Suprapubic skin (tissue), 4 donors: Measurements from ENCODE around the gene LAMTOR4. TPM values are rescaled to one million over a fixed set of nuclear protein-coding genes. Genes with fewer than 3 reads are reported as not detected.

Experiments used
- DNase-seq, 2 donors: peaks; one replicate each; pipeline ENCODE4 v3.0.0-alpha.2; 2019; ENCODE audit warnings: low spot score in 2 of 2
- H3K27ac ChIP-seq: fragments of 200-600 bp; sonication (generic); one replicate; pipeline ENCODE4 v1.5.1; 2019
- H3K27me3 ChIP-seq: fragments of 200-600 bp; sonication (generic); one replicate; pipeline ENCODE4 v1.5.1; 2019
- H3K36me3 ChIP-seq: fragments of 200-600 bp; sonication (generic); one replicate; pipeline ENCODE4 v1.5.1; 2019
- H3K4me1 ChIP-seq: fragments of 200-600 bp; sonication (generic); one replicate; pipeline ENCODE4 v1.5.1; 2019
- H3K4me3 ChIP-seq: fragments of 200-600 bp; sonication (generic); one replicate; pipeline ENCODE4 v1.5.1; 2019; ENCODE audit warnings: mild to moderate bottlenecking
- H3K9me3 ChIP-seq: fragments of 200-600 bp; sonication (generic); one replicate; pipeline ENCODE4 v1.5.1; 2019
- CTCF ChIP-seq, 2 donors: fragments of 200-600 bp in 1 of 2; fragments of 450-650 bp in 1 of 2; sonication (generic) in 1 of 2; IDR thresholded peaks; one replicate each; pipeline ENCODE4 v1.5.1; 2016 to 2019; ENCODE audit warnings: antibody characterized with exemption in 2 of 2, mild to moderate bottlenecking in 1 of 2, moderate library complexity in 1 of 2
- EP300 ChIP-seq: sonication (generic); formaldehyde crosslinking; IDR thresholded peaks from one replicate; pipeline ENCODE4 v1.6.1; 2017; ENCODE audit warnings: antibody characterized with exemption
- POLR2A ChIP-seq, 2 donors: fragments of 450-650 bp; IDR thresholded peaks; one replicate each; pipeline ENCODE4 v1.6.1; 2017; ENCODE audit warnings: antibody characterized with exemption in 2 of 2, mild to moderate bottlenecking in 2 of 2, moderate library complexity in 2 of 2
- POLR2AphosphoS5 ChIP-seq, 3 donors: sonication (generic); formaldehyde crosslinking; IDR thresholded peaks; one replicate each; pipeline ENCODE4 v1.6.1; 2017; ENCODE audit warnings: antibody characterized with exemption in 3 of 3
- WGBS: methylation state at CpG from one replicate; pipeline ENCODE4 v1.1.5; 2018; 5-methylcytosine and 5-hydroxymethylcytosine counted together
- total RNA-seq, 4 donors: library from RNA; depleted of rRNA; stranded (reverse); fragments of >200 nt; gene quantifications; one replicate each; pipeline ENCODE4 v1.1.0, GENCODE V29; 2016

The LAMTOR4 gene
- total RNA-seq, 4 donors from 2014 or later: 346 to 682 (median 537) TPM

- H3K9me3 ChIP-seq: no peaks in the 10 kb centered on the region
- peak overlapping the region; percentile 92 for H3K27ac ChIP-seq
- TF ChIP-seq EP300 (no peak), CTCF (IDR thresholded peaks at IDR 0.05) (no peak), POLR2AphosphoS5 (IDR thresholded peaks at IDR 0.05) (no peak), POLR2A (IDR thresholded peaks at IDR 0.05) (no peak)
- WGBS: 13% methylated on average over 18 of the region's 19 CpGs
- peak in 1 of 2 donors; percentile 88 for DNase-seq
- no peaks in the 10 kb centered on the region for H3K27me3 ChIP-seq
- H3K36me3 ChIP-seq: no peaks in the 10 kb centered on the region
- H3K4me1 ChIP-seq: peaks cover 28% of the 10 kb centered on the region
- peak overlapping the region; percentile 86 for H3K4me3 ChIP-seq
These were observed 28.6 kb upstream of the LAMTOR4 start for GRCh38 chr7:100119970-100120732.

- no peak overlapping the region for H3K4me3 ChIP-seq
- no peak for DNase-seq
- WGBS: 14% methylated on average over 1 of the region's 1 CpG
- H3K27me3 ChIP-seq: no peaks in the 10 kb centered on the region
- H3K9me3 ChIP-seq: no peaks in the 10 kb centered on the region
- no peaks in the 10 kb centered on the region for H3K36me3 ChIP-seq
- TF ChIP-seq EP300 (no peak), POLR2A (IDR thresholded peaks at IDR 0.05) (no peak), CTCF (IDR thresholded peaks at IDR 0.05) (no peak), POLR2AphosphoS5 (IDR thresholded peaks at IDR 0.05) (no peak)
- peaks cover 33% of the 10 kb centered on the region for H3K4me1 ChIP-seq
- no peak overlapping the region for H3K27ac ChIP-seq
These were observed 28.0 kb upstream of the LAMTOR4 start for GRCh38 chr7:100120733-100121036.

GRCh38 chr7:100122067-100122466 is 26.7 kb upstream of the LAMTOR4 start:
- no peaks in the 10 kb centered on the region for H3K9me3 ChIP-seq
- TF ChIP-seq EP300 (no peak), POLR2AphosphoS5 (IDR thresholded peaks at IDR 0.05) (no peak), CTCF (IDR thresholded peaks at IDR 0.05) (no peak), POLR2A (IDR thresholded peaks at IDR 0.05) (no peak)
- H3K4me3 ChIP-seq: no peak overlapping the region
- peaks cover 42% of the 10 kb centered on the region for H3K4me1 ChIP-seq
- DNase-seq: no peak
- no peak overlapping the region for H3K27ac ChIP-seq
- H3K27me3 ChIP-seq: no peaks in the 10 kb centered on the region
- no peaks in the 10 kb centered on the region for H3K36me3 ChIP-seq
- WGBS: 48% methylated on average over 13 of the region's 13 CpGs

- H3K36me3 ChIP-seq: no peaks in the 10 kb centered on the region
- no peak for DNase-seq
- H3K4me3 ChIP-seq: no peak overlapping the region
- no peaks in the 10 kb centered on the region for H3K27me3 ChIP-seq
- H3K27ac ChIP-seq: no peak overlapping the region
- no peaks in the 10 kb centered on the region for H3K9me3 ChIP-seq
- no peak for TF ChIP-seq POLR2AphosphoS5 (IDR thresholded peaks at IDR 0.05)
- no peak for TF ChIP-seq CTCF (IDR thresholded peaks at IDR 0.05)
- no peak for TF ChIP-seq EP300
- no peak for TF ChIP-seq POLR2A (IDR thresholded peaks at IDR 0.05)
- peaks cover 44% of the 10 kb centered on the region for H3K4me1 ChIP-seq
- WGBS: 100% methylated on average over 1 of the region's 1 CpG
These were observed 26.1 kb upstream of the LAMTOR4 start for GRCh38 chr7:100122568-100122967.

GRCh38 chr7:100124301-100125230 is 24.2 kb upstream of the LAMTOR4 start:
- 61% methylated on average over 4 of the region's 4 CpGs for WGBS
- Histone ChIP-seq H3K9me3 (no peaks in the 10 kb centered on the region), H3K4me1 (peaks cover 45% of the 10 kb centered on the region), H3K4me3 (no peak overlapping the region), H3K36me3 (no peaks in the 10 kb centered on the region), H3K27me3 (no peaks in the 10 kb centered on the region), H3K27ac (no peak overlapping the region)
- DNase-seq: no peak
- TF ChIP-seq CTCF (IDR thresholded peaks at IDR 0.05): no peak
- TF ChIP-seq POLR2AphosphoS5 (IDR thresholded peaks at IDR 0.05): no peak
- no peak for TF ChIP-seq EP300
- TF ChIP-seq POLR2A (IDR thresholded peaks at IDR 0.05): no peak
